Activated CD4-positive, alpha-beta T cell treated with anti-CD3 and anti-CD28 coated beads, Interleukin-2, amount 10 ng/mL, durations not matched to agents 7 days and 5 days (primary cell): ENCODE data around the gene PTPMT1. TPM values are rescaled to one million over a fixed set of nuclear protein-coding genes. Genes with fewer than 3 reads are reported as not detected.
"Not testable (repeated sequence)": the region's sequence is repeated elsewhere in the genome, so short reads cannot be mapped to it uniquely, and the experiment has no call there.

Source experiments
- CTCF ChIA-PET: fragments of 350-600 bp; sonication (Branson Sonifier 250); formaldehyde crosslinking; loops from one replicate; lab custom pipeline; 2021; ENCODE audit warnings: antibody characterized with exemption; lab: Charles Lee
- POLR2A ChIA-PET: fragments of 350-600 bp; sonication (Branson Sonifier 250); formaldehyde crosslinking; loops from one replicate; lab custom pipeline; 2021; ENCODE audit warnings: antibody characterized with exemption; lab: Charles Lee
- DNase-seq: peaks from one replicate; pipeline ENCODE4 v3.0.0-alpha.2; 2020
- H3K27ac Mint-ChIP-seq: one replicate; pipeline ENCODE4 v1.8.0; 2021; ENCODE audit warnings: mild to moderate bottlenecking, moderate library complexity, mixed read lengths
- H3K27me3 Mint-ChIP-seq: one replicate; pipeline ENCODE4 v1.8.0; 2021; ENCODE audit warnings: mixed read lengths
- H3K36me3 Mint-ChIP-seq: one replicate; pipeline ENCODE4 v1.8.0; 2021; ENCODE audit warnings: low read depth, mixed read lengths
- H3K4me1 Mint-ChIP-seq: one replicate; pipeline ENCODE4 v1.8.0; 2021; ENCODE audit warnings: mixed read lengths
- H3K4me3 Mint-ChIP-seq: one replicate; pipeline ENCODE4 v1.8.0; 2021; ENCODE audit warnings: mild to moderate bottlenecking, moderate library complexity, mixed read lengths
- H3K9me3 Mint-ChIP-seq: one replicate; pipeline ENCODE4 v1.8.0; 2021; ENCODE audit warnings: mixed read lengths
- total RNA-seq, 2 experiments: library from RNA; stranded (reverse); gene quantifications; one replicate each; pipeline ENCODE4 v1.2.3, GENCODE V29; 2021

Gene PTPMT1
- total RNA-seq, 2 experiments from 2014 or later, result 34.2 to 40.5 TPM

DNA sequence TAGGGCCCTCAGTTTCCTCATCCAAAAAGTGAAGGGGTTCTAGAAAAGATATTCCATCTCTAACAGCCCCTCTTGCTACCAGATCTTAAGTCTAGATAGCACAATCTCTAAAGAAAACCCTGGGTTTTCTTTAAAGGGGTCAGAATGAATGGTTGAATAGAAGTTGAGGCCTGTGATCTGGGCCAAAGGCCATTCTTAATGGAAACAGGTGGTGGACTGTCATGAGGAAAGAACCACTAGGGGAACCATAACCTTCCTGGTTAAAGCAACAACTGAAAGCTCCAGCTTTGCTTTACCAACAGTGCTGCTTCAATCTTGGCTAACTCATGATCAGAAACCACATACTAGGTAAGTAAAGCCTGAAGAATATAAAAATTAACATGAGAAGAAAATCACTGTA is 14.3 kb upstream of the PTPMT1 start:
- ChIA-PET POLR2A (no interaction called here), CTCF (interaction anchor here (0.7 to 3.6 kb wide), 10 partner anchors 8 to 54 kb away, joined by 3 to 35 read pairs (median 4); partner anchors contain the start of genes KBTBD4 and NDUFS3)
- peak overlapping the region; percentile 93 for H3K27ac Mint-ChIP-seq
- H3K4me3 Mint-ChIP-seq, result peak overlapping the region; percentile 97
- no peaks in the 10 kb centered on the region for H3K27me3 Mint-ChIP-seq
- no peak for DNase-seq
- H3K4me1 Mint-ChIP-seq, result peaks cover 51% of the 10 kb centered on the region
- H3K9me3 Mint-ChIP-seq, result no peaks in the 10 kb centered on the region
- H3K36me3 Mint-ChIP-seq, result peaks cover 32% of the 10 kb centered on the region

DNA sequence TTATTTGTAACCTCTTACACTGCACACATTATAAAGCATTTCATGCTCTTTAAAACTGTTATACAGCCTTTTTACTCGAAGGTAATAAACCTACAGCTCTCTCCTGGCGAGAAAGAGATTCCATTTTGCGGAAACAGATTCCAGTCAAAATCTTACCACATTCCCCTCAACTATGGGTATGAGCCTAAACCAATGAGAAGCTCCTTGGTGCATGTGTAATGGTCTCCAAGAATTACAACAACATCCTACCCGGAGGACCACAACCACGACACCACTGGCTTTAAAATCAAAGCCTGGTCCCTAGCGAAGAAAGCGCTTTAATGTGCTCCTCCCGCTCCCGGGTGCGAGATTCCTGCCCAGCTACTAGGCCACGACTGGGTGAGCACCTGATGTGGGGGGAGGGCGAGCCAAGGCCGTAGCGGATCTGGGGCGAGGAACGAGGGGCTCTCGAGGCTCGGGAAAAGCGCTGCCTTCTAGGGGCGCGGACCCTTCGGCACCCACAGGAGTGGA is 13.3 kb upstream of the PTPMT1 start:
- peak overlapping the region; percentile 93 for H3K27ac Mint-ChIP-seq
- peaks cover 46% of the 10 kb centered on the region for H3K4me1 Mint-ChIP-seq
- no peaks in the 10 kb centered on the region for H3K9me3 Mint-ChIP-seq
- ChIA-PET POLR2A (interaction anchor here (0.6 to 0.8 kb wide), 3 partner anchors 16 to 30 kb away, joined by 3 to 6 read pairs (median 6); no protein-coding TSS in a partner anchor), CTCF (interaction anchor here (0.7 to 3.6 kb wide), 11 partner anchors 9 to 58 kb away, joined by 3 to 35 read pairs (median 4); partner anchors contain the start of genes KBTBD4 and NDUFS3)
- peak overlapping the region; percentile 97 for H3K4me3 Mint-ChIP-seq
- peak; percentile 27 for DNase-seq
- H3K27me3 Mint-ChIP-seq, result no peaks in the 10 kb centered on the region
- H3K36me3 Mint-ChIP-seq, result peaks cover 26% of the 10 kb centered on the region

DNA sequence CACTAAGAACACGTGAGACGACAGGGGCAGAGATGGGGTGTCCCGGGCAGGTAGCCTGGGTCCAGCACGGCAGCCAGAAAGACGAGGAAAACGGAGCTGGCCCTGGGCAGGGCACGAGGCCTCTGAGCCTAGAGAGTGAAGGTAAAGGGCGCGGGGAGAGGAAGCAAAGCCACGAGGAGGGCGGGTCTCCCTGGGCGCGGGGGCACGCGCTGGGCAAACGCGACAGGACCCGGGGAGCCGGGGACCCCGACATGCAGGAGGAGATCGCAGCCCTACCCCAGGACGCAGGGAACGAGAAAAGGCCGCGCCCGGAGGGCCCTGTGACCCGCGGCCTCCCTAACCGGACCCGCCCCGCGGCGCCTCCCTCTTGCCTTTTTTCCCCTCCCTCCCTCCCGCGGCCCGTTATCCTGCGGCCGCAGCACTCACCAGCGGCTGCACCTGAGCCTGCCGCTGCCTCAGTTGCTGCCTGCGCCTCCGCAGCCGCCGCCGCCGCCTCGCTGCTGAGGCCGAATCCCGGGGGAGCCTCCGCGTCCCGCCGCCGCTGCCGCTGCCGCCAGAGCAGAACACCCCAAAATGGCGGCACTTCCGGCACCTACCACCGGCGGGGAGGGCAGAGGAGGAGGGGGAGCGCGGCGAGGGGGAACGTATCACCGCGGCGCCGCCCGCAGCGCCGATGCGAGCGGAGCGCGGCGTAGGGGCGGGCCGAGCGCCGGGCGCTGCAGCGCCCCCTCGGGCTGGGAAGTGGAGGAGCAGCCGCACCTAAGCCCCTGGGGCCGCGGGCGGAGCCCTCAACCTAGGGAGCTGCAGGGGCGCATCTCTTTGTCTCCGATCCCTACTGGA is 12.6 kb upstream of the PTPMT1 start, which contains the start of gene CELF1:
Gene CELF1 (minus strand): TSS at position 567 of the 840 bp plus-strand sequence. CDS start 53,609 bp downstream, outside the sequence.
- Mint-ChIP-seq H3K27ac (peak within 1 kb of the TSS; percentile 93), H3K4me1 (peaks cover 43% of the 10 kb centered on the region), H3K27me3 (no peaks in the 10 kb centered on the region), H3K36me3 (peaks cover 23% of the 10 kb centered on the region), H3K9me3 (no peaks in the 10 kb centered on the region), H3K4me3 (peak within 1 kb of the TSS; percentile 97)
- ChIA-PET POLR2A (interaction anchor here (0.6 to 0.8 kb wide), 2 partner anchors 17 to 20 kb away, joined by 3 to 6 read pairs; no protein-coding TSS in a partner anchor), CTCF (interaction anchor here (0.5 to 3.6 kb wide), 26 partner anchors 9 to 404 kb away, joined by 3 to 35 read pairs (median 4); partner anchors contain the start of genes AGBL2, KBTBD4, NDUFS3 and PTPMT1)
- DNase-seq, result peak; percentile 94

DNA sequence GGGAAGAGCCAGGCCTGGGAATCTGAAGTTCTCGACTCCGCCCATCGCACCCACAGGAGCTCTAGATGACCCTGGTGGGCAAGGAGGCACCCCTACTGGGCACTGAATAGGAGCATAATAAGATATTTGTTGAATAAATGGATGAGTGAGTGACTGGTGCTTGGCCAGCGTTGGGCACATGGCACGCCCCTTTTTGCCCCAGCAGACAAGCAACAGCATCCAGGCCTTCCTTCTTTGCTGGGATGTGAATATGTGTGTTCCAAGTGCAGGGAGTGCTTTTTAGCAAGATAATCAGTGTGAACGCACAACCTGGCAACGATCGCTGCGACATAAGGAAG is 12.0 kb upstream of the PTPMT1 start:
- CTCF ChIA-PET, result interaction anchor here (0.5 to 3.6 kb wide), 21 partner anchors 11 to 403 kb away, joined by 3 to 35 read pairs (median 4); partner anchors contain the start of genes AGBL2, KBTBD4, NDUFS3 and PTPMT1
- H3K4me3 Mint-ChIP-seq, result peak overlapping the region; percentile 97
- no peaks in the 10 kb centered on the region for H3K27me3 Mint-ChIP-seq
- H3K27ac Mint-ChIP-seq, result peak overlapping the region; percentile 87
- peaks cover 39% of the 10 kb centered on the region for H3K4me1 Mint-ChIP-seq
- H3K36me3 Mint-ChIP-seq, result peaks cover 22% of the 10 kb centered on the region
- H3K9me3 Mint-ChIP-seq, result no peaks in the 10 kb centered on the region
- POLR2A ChIA-PET, result no interaction called here
- no peak for DNase-seq

DNA sequence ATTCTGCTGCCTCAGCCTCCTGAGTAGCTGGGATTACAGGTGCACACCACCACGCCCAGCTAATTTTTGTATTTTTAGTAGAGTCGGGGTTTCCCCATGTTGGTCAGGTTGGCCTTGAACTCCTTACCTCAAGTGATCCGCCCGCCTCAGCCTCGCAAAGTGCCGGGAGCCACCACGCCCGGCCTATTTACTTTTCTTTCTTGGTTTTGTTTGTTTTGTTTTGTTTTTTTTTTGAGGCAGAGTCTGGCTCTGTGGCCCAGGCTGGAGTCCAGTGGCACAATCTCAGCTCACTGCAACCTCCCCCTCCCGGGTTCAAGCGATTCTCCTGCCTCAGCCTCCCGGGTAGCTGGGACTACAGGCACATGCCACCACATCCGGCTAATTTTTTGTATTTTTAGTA is 8.4 kb upstream of the PTPMT1 start:
- CTCF ChIA-PET, result interaction anchor here (1.2 kb wide), 1 partner anchor 16 kb away, joined by 3 read pairs; no protein-coding TSS in a partner anchor
- DNase-seq, H3K9me3 Mint-ChIP-seq, H3K4me3 Mint-ChIP-seq, H3K36me3 Mint-ChIP-seq, POLR2A ChIA-PET, H3K27me3 Mint-ChIP-seq, H3K27ac Mint-ChIP-seq: not testable (repeated sequence)
- peaks cover 16% of the 10 kb centered on the region for H3K4me1 Mint-ChIP-seq

DNA sequence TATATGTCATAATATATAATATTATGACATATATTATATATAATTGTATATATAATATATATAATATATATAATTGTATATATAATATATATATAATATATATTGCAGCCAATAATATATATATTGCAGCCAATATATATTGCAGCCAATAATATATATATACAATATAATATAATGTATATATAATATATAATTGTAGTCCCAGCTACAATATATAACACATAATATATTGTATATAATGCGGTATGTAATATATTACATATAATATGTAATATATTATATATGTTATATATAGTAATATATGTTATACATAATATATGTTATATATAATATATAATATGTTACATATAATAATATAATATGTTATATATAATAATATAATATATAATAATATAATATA is 6.7 kb upstream of the PTPMT1 start:
- ChIA-PET CTCF (no interaction called here), POLR2A (no interaction called here)
- Mint-ChIP-seq H3K36me3 (no peaks in the 10 kb centered on the region), H3K4me1 (peaks cover 13% of the 10 kb centered on the region), H3K27ac (no peak overlapping the region), H3K4me3 (no peak overlapping the region), H3K9me3 (no peaks in the 10 kb centered on the region), H3K27me3 (no peaks in the 10 kb centered on the region)
- DNase-seq, result no peak

DNA sequence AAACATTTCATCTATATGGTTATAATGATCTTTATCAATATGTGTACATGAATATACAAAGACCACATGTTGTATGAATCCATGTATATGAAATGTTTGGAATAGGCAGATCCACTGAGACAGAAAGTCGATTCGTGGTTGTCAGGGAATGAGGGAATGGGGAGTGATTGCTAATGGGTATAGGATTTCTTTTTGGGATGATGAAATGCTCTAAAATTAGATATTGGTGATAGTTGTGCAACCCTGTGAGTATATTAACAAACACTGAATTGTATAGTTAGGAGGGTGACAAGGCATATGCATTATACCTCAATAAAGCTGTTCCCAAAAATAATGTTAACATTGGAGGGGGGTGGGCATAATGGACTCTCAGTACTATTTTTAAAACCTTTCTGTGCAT is 5.0 kb upstream of the PTPMT1 start:
- Mint-ChIP-seq H3K27me3 (no peaks in the 10 kb centered on the region), H3K9me3 (no peaks in the 10 kb centered on the region), H3K4me1 (peaks cover 17% of the 10 kb centered on the region), H3K4me3 (no peak overlapping the region), H3K27ac (no peak overlapping the region), H3K36me3 (no peaks in the 10 kb centered on the region)
- DNase-seq, result no peak
- POLR2A ChIA-PET, result no interaction called here
- CTCF ChIA-PET, result interaction anchor here (0.6 to 1.4 kb wide), 3 partner anchors 15 to 50 kb away, joined by 4 to 6 read pairs (median 5); no protein-coding TSS in a partner anchor

DNA sequence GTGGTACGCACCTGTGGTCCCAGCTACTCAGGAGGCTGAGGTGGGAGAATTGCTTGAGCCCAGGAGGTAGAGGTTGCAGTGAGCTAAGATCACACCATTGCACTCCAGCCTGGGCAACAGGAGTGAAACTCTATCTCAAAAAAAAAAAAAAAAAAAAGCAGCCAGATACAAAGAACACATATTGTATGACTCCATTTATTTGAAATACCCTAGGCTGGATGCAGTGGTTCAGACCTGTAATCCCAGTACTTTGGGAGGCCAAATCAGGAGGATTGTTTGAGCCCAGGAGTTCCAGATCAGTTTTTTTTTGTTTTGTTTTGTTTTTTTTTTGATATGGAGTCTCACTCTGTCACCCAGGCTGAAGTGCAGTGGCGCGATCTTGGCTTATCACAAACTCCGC is 3.0 kb upstream of the PTPMT1 start:
- H3K27me3 Mint-ChIP-seq, H3K9me3 Mint-ChIP-seq, DNase-seq, H3K36me3 Mint-ChIP-seq, H3K4me3 Mint-ChIP-seq, POLR2A ChIA-PET, H3K27ac Mint-ChIP-seq: not testable (repeated sequence)
- peaks cover 30% of the 10 kb centered on the region for H3K4me1 Mint-ChIP-seq
- CTCF ChIA-PET, result interaction anchor here (0.6 to 0.7 kb wide), 2 partner anchors 11 to 18 kb away, joined by 3 read pairs; no protein-coding TSS in a partner anchor

DNA sequence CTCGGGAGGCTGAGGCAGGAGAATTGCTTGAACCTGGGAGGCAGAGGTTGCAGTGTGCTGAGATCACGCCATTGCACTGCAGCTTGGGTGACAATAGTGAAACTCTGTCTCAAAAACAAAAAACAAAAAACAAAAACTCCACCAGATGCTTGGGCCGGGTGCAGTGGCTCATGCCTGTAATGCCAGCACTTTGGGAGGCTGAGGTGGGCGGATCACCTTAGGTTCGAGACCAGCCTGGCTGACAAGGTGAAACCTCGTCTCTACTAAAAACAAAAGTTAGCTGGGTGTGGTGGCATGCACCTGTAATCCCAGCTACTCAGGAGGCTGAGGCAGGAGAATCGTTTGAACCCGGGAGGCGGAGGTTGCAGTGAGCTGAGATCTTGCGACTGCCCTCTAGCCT is 1.0 kb upstream of the PTPMT1 start:
- CTCF ChIA-PET, result interaction anchor here (0.6 to 2.9 kb wide), 3 partner anchors 11 to 164 kb away, joined by 3 to 14 read pairs (median 4); partner anchors contain the start of gene CELF1
- Mint-ChIP-seq H3K4me1 (peaks cover 30% of the 10 kb centered on the region), H3K4me3 (peak overlapping the region; percentile 81), H3K27ac (peak overlapping the region; percentile 72)
- H3K36me3 Mint-ChIP-seq, POLR2A ChIA-PET, DNase-seq, H3K27me3 Mint-ChIP-seq, H3K9me3 Mint-ChIP-seq: not testable (repeated sequence)

DNA sequence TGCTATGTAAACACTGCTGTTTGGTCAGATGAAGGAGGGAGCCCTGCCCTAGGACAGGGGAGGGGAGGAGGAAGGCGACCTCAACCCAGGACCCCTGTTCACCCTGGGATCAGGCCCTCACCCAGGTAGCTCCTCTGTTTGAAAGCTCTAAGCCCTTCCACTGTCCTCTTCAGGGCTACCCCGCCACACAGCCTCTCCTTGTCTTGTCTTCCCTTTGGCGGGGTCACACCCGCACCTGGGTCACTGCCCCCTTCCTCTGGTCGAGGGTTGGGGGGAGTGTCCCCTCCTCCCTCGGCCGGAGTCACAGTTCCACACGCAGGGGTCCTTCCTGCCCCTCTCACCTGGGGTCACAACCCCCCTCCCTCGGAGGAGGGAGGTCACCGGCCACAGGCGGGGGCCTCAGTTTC is 463 bp upstream of the PTPMT1 start:
- peaks cover 30% of the 10 kb centered on the region for H3K4me1 Mint-ChIP-seq
- H3K4me3 Mint-ChIP-seq, result peak overlapping the region; percentile 81
- ChIA-PET POLR2A (no interaction called here), CTCF (interaction anchor here (0.6 to 2.9 kb wide), 3 partner anchors 11 to 163 kb away, joined by 3 to 14 read pairs (median 4); partner anchors contain the start of gene CELF1)
- H3K27ac Mint-ChIP-seq, result peak overlapping the region; percentile 89
- H3K27me3 Mint-ChIP-seq, result no peaks in the 10 kb centered on the region
- no peaks in the 10 kb centered on the region for H3K9me3 Mint-ChIP-seq
- DNase-seq, result no peak
- H3K36me3 Mint-ChIP-seq, result peaks cover 7% of the 10 kb centered on the region

DNA sequence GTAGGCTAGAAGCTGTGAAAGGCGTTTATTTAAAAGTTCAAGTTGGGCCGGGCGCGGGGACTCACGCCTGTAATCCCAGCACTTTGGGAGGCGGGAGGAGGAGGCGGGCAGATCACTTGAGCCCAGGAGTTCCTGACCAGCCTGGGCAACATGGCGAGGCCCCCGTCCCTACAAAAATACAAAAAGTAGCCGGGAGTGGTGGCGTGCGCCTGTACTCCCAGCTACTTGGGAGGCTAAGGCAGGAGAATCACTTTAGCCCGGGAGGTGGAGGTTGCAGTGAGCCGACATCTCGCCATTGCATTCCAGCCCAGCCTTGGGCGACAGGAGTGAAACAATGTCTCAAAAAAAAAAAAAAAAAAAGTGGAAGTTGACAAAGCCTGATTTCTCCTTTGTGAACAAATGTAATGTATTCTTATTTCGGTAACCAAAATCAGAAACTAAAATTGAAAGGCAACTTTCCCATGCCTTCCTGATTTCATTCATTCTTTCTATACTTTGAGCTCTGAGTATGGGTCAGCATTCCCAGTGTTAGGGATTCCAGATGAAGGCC is 825 bp downstream of the PTPMT1 start:
- ChIA-PET CTCF (interaction anchor here (0.6 to 2.9 kb wide), 6 partner anchors 10 to 92 kb away, joined by 3 to 14 read pairs (median 3); partner anchors contain the start of gene CELF1), POLR2A (interaction anchor here (1.0 kb wide), 1 partner anchor 12 kb away, joined by 3 read pairs; no protein-coding TSS in a partner anchor)
- DNase-seq, result no peak
- Mint-ChIP-seq H3K4me1 (peaks cover 30% of the 10 kb centered on the region), H3K36me3 (peaks cover 11% of the 10 kb centered on the region), H3K9me3 (no peaks in the 10 kb centered on the region), H3K27ac (peak overlapping the region; percentile 83), H3K27me3 (no peaks in the 10 kb centered on the region), H3K4me3 (peak overlapping the region; percentile 81)

DNA sequence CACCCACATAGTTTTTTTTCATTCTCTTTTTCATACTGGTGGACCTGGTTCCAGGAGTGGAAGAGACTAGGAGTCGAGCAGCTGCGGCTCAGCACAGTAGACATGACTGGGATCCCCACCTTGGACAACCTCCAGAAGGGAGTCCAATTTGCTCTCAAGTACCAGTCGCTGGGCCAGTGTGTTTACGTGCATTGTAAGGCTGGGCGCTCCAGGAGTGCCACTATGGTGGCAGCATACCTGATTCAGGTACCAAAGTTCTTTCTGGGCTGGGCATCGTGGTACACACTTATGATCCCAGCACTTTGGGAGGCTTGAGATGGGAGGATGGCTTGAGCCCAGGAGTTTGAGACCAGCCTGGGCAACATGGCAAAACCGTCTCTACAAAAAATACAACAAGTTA is 4.2 kb downstream of the PTPMT1 start:
- no peak for DNase-seq
- Mint-ChIP-seq H3K4me1 (peaks cover 22% of the 10 kb centered on the region), H3K4me3 (no peak overlapping the region), H3K9me3 (no peaks in the 10 kb centered on the region), H3K27ac (no peak overlapping the region), H3K36me3 (peaks cover 38% of the 10 kb centered on the region), H3K27me3 (no peaks in the 10 kb centered on the region)
- ChIA-PET POLR2A (interaction anchor here (0.5 kb wide), 1 partner anchor 74 kb away, joined by 3 read pairs; no protein-coding TSS in a partner anchor), CTCF (interaction anchor here (0.6 to 1.8 kb wide), 4 partner anchors 11 to 52 kb away, joined by 4 to 6 read pairs (median 5); no protein-coding TSS in a partner anchor)
